Measurements from ENCODE around the gene CCDC134. TPM values are rescaled to one million over a fixed set of nuclear protein-coding genes. Genes with fewer than 3 reads are reported as not detected.
A peak's percentile ranks its signal among the peaks of the same experiment; 100 is the strongest.
"Not testable (repeated sequence)": the region's sequence is repeated elsewhere in the genome, so short reads cannot be mapped to it uniquely, and the experiment has no call there.

The CCDC134 gene
- total RNA-seq, 1 donor from 2014 or later: 19.7 TPM

- H3K27me3 Mint-ChIP-seq: no peaks in the 10 kb centered on the region
Observed at GRCh38 chr22:41847300-41847699, 46.8 kb downstream of the CCDC134 start.

GRCh38 chr22:41848468-41848867 is 48.0 kb downstream of the CCDC134 start:
- H3K36me3 Mint-ChIP-seq (ENCODE audit: low read depth): peaks cover 43% of the 10 kb centered on the region
- H3K9me3 Mint-ChIP-seq: no peaks in the 10 kb centered on the region
- no peak for DNase-seq
- peaks cover 55% of the 10 kb centered on the region for H3K4me1 Mint-ChIP-seq
- H3K4me3 Mint-ChIP-seq: no peak overlapping the region
- H3K27me3 Mint-ChIP-seq: no peaks in the 10 kb centered on the region
- intact Hi-C loops (cut with micrococcal nuclease): no loop called here
- peak overlapping the region; percentile 34 for H3K27ac Mint-ChIP-seq

More at GRCh38 chr22:41847300-41847699, 46.8 kb downstream of the CCDC134 start:
- Mint-ChIP-seq H3K4me1 (peaks cover 54% of the 10 kb centered on the region), H3K36me3 (ENCODE audit: low read depth) (peaks cover 41% of the 10 kb centered on the region), H3K4me3 (no peak overlapping the region), H3K9me3 (no peaks in the 10 kb centered on the region), H3K27ac (peak overlapping the region; percentile 23)
- intact Hi-C loops (cut with micrococcal nuclease): no loop called here
- no peak for DNase-seq

DNA sequence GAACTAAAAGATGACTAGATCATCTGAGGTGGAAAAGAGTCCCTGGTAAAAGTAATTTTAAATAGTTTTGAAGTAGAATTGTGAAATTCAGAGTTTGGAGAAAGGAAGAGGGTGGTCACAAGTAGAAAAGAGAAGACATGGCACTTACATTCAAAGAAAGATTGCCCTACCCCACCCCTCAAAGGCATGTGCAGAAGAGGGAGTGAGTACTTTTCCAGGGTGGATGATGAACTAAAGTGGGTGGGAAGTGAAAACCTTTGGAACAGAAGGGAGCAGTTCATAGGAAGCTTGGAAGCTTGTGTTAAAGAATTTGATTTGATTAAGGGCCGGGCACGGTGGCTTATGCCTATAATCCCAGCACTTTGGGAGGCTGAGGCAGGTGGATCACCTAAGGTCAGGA is 56.0 kb downstream of the CCDC134 start:
- H3K4me3 Mint-ChIP-seq: peak overlapping the region; percentile 46
- peak overlapping the region; percentile 96 for H3K27ac Mint-ChIP-seq
- no peak for DNase-seq
- intact Hi-C loops (cut with micrococcal nuclease): loop anchor here (5.0 kb wide), 2 partner anchors 109 to 159 kb away; partner anchors contain the start of gene MEI1
- peaks cover 63% of the 10 kb centered on the region for H3K4me1 Mint-ChIP-seq
- no peaks in the 10 kb centered on the region for H3K9me3 Mint-ChIP-seq
- H3K27me3 Mint-ChIP-seq: no peaks in the 10 kb centered on the region
- H3K36me3 Mint-ChIP-seq (ENCODE audit: low read depth): peaks cover 27% of the 10 kb centered on the region

DNA sequence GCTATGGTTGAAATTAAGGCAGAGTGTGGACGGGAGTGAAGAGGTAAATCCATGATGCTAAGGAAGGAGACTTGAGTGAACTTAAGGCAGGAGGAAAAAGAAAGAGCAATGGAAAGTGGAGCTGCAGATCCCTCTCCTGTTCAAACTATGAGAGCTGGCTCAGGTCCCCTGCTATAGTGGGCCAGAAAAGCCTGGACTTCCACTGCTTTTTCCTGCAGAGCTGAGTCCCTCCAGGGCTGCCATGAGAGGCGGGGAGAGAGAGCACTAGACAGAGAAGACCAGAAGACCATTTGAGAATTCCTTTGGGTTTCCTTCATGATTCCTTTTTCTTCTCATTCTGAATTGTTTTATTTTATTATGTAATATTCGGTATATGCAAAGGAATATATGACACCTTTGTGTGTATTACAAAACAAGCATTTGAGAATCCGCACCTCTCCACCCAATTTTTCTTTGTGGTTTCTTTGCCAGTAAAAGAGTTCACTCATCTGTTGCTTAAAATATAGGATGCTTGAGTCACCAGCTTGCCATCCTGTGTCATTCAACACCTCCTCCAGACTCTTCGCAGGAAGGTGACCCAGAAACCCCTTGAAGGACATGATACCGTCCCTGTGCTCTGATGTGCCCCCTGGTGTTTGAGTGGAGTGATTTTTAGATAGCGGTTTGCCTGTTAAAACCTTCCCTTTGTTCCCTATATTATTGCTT is 56.8 kb downstream of the CCDC134 start:
- Mint-ChIP-seq H3K4me1 (peaks cover 64% of the 10 kb centered on the region), H3K9me3 (no peaks in the 10 kb centered on the region), H3K4me3 (peak overlapping the region; percentile 60), H3K27me3 (no peaks in the 10 kb centered on the region), H3K36me3 (ENCODE audit: low read depth) (peaks cover 23% of the 10 kb centered on the region), H3K27ac (peak overlapping the region; percentile 96)
- peak; percentile 91 for DNase-seq
- intact Hi-C loops (cut with micrococcal nuclease): loop anchor here (1.0 to 5.0 kb wide), 5 partner anchors 14 to 160 kb away; partner anchors contain the start of gene MEI1

DNA sequence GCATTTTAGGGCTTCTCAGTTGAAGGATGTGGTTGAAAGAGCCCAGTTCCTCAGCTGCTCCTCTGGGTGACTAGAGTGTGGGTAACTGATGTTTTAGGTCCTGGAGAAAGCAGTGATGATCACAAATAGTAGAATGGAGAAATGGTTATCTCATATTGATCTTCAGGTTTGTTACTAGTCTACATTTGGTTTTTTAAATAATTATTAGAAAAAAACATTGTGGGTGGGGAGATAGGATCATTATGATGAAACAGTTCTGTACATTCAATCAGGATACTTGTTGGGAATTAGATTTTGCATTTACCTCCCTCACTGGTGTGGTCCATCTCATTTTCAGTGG is 57.4 kb downstream of the CCDC134 start:
- peak overlapping the region; percentile 96 for H3K27ac Mint-ChIP-seq
- no peaks in the 10 kb centered on the region for H3K27me3 Mint-ChIP-seq
- DNase-seq: no peak
- peaks cover 21% of the 10 kb centered on the region for H3K36me3 Mint-ChIP-seq (ENCODE audit: low read depth)
- peak overlapping the region; percentile 60 for H3K4me3 Mint-ChIP-seq
- H3K4me1 Mint-ChIP-seq: peaks cover 65% of the 10 kb centered on the region
- no peaks in the 10 kb centered on the region for H3K9me3 Mint-ChIP-seq
- intact Hi-C loops (cut with micrococcal nuclease): loop anchor here (1.0 to 5.0 kb wide), 7 partner anchors 15 to 161 kb away; partner anchors contain the start of gene MEI1

GRCh38 chr22:41862160-41862529 is 61.7 kb downstream of the CCDC134 start:
- intact Hi-C loops (cut with micrococcal nuclease): loop anchor here (1.0 to 2.0 kb wide), 3 partner anchors 11 to 61 kb away; partner anchors contain the start of gene CCDC134
- H3K27me3 Mint-ChIP-seq: no peaks in the 10 kb centered on the region
- DNase-seq: peak; percentile 80
- H3K36me3 Mint-ChIP-seq (ENCODE audit: low read depth): peaks cover 37% of the 10 kb centered on the region
- H3K4me1 Mint-ChIP-seq: peaks cover 67% of the 10 kb centered on the region
- no peaks in the 10 kb centered on the region for H3K9me3 Mint-ChIP-seq
- H3K27ac Mint-ChIP-seq: peak overlapping the region; percentile 100
- H3K4me3 Mint-ChIP-seq: peak overlapping the region; percentile 85

DNA sequence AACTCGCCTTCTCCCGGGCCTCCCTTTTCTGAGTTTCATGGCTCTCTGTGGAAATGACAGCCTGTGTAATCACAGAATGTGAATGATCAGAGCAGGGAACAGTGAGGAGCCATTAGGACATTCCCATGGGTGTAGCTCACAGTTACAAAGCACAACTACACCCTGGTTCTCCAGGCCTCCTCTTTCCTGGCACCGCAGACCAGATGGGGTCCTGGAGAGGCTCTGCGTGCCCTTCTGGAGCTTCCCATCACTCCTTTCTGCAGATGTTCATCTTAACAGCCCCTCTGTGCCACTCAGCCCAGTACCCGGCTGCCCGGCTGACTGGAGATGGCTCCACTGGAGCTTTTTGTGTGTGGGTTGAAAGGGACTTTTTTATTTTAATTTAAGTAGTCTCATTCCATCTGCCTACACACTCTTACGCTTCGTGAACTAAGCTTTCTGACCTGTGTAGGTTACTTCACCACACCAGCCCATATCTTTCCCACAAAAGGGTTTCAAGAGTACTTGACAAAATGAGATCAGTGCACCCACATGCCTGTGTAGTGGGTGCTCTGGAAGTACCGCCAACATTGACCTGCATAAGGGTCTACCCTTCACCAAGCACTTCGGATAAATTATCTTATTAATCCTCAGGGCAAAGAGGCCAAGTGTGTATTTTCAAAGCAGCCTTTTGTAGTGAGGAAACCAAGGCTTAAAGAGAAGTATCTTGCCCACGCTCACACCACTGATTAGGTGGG is 62.2 kb downstream of the CCDC134 start:
- intact Hi-C loops (cut with micrococcal nuclease): loop anchor here (1.0 to 2.0 kb wide), 3 partner anchors 11 to 62 kb away; partner anchors contain the start of gene CCDC134
- Mint-ChIP-seq H3K4me3 (peak overlapping the region; percentile 85), H3K36me3 (ENCODE audit: low read depth) (peaks cover 39% of the 10 kb centered on the region), H3K27ac (peak overlapping the region; percentile 100), H3K27me3 (no peaks in the 10 kb centered on the region), H3K9me3 (no peaks in the 10 kb centered on the region), H3K4me1 (peaks cover 64% of the 10 kb centered on the region)
- peak; percentile 72 for DNase-seq

- H3K4me1 Mint-ChIP-seq: peaks cover 56% of the 10 kb centered on the region
- H3K27ac Mint-ChIP-seq: peak overlapping the region; percentile 100
- H3K9me3 Mint-ChIP-seq: no peaks in the 10 kb centered on the region
- intact Hi-C loops (cut with micrococcal nuclease): loop anchor here (2.0 kb wide), 1 partner anchor 63 kb away; the partner anchor contains the start of gene CCDC134
- no peaks in the 10 kb centered on the region for H3K27me3 Mint-ChIP-seq
- H3K4me3 Mint-ChIP-seq: peak overlapping the region; percentile 85
- DNase-seq: no peak
- H3K36me3 Mint-ChIP-seq (ENCODE audit: low read depth): peaks cover 43% of the 10 kb centered on the region
Observed at GRCh38 chr22:41863472-41863871, 63.0 kb downstream of the CCDC134 start.

DNA sequence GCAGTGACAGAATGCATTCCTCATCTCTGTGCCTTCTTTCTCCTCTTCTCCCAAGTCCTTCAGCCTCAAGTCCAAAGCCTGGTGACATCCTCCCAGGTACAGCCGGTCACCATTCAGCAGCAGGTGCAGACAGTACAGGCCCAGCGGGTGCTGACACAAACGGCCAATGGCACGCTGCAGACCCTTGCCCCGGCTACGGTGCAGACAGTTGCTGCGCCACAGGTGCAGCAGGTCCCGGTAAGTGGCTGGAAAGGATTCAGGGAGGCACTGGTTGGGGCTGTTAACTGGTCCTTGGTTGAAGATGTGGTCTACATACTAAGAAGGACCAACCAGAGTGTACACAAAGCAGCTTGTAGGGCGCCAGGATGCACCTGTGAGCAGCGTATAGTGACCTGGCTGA is 68.1 kb downstream of the CCDC134 start:
- Mint-ChIP-seq H3K36me3 (ENCODE audit: low read depth) (peaks cover 66% of the 10 kb centered on the region), H3K9me3 (no peaks in the 10 kb centered on the region), H3K27ac (peak overlapping the region; percentile 59), H3K4me3 (no peak overlapping the region), H3K27me3 (no peaks in the 10 kb centered on the region), H3K4me1 (peaks cover 33% of the 10 kb centered on the region)
- intact Hi-C loops (cut with micrococcal nuclease): no loop called here
- no peak for DNase-seq

GRCh38 chr22:41870081-41870480 is 69.6 kb downstream of the CCDC134 start:
- peaks cover 34% of the 10 kb centered on the region for H3K4me1 Mint-ChIP-seq
- H3K27me3 Mint-ChIP-seq, DNase-seq, H3K4me3 Mint-ChIP-seq, H3K9me3 Mint-ChIP-seq, H3K27ac Mint-ChIP-seq: not testable (repeated sequence)
- peaks cover 74% of the 10 kb centered on the region for H3K36me3 Mint-ChIP-seq (ENCODE audit: low read depth)
- intact Hi-C loops (cut with micrococcal nuclease): loop anchor here (5.0 kb wide), 1 partner anchor 38 kb away; the partner anchor contains the start of gene SREBF2

GRCh38 chr22:41870786-41871185 is 70.3 kb downstream of the CCDC134 start:
- peaks cover 76% of the 10 kb centered on the region for H3K36me3 Mint-ChIP-seq (ENCODE audit: low read depth)
- H3K27me3 Mint-ChIP-seq: no peaks in the 10 kb centered on the region
- H3K4me3 Mint-ChIP-seq: no peak overlapping the region
- peaks cover 30% of the 10 kb centered on the region for H3K4me1 Mint-ChIP-seq
- intact Hi-C loops (cut with micrococcal nuclease): loop anchor here (5.0 kb wide), 1 partner anchor 38 kb away; the partner anchor contains the start of gene SREBF2
- no peak for DNase-seq
- H3K27ac Mint-ChIP-seq: peak overlapping the region; percentile 41
- H3K9me3 Mint-ChIP-seq: no peaks in the 10 kb centered on the region

DNA sequence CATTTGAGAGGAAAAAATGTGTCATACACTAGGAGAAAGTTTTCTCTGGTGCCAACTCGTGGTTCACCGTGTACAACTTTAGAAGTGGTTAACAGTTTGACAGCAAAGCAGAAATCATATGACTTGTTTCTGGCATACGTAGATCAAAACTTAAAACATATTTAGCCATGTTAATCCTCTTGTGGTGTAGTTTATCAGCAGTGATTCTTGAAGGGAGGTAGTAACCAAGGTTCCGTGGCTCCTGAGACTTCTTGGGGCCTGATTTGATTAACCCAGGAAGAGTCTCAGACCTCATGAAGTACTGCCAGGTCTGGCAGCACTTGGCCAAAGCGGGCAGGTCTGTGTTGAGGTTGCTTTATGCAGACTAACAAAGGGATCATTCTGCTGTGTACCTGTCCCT is 72.9 kb downstream of the CCDC134 start:
- peak; percentile 71 for DNase-seq
- Mint-ChIP-seq H3K27me3 (no peaks in the 10 kb centered on the region), H3K36me3 (ENCODE audit: low read depth) (peaks cover 80% of the 10 kb centered on the region), H3K9me3 (no peaks in the 10 kb centered on the region), H3K4me3 (peak overlapping the region; percentile 75), H3K4me1 (peaks cover 42% of the 10 kb centered on the region), H3K27ac (peak overlapping the region; percentile 96)
- intact Hi-C loops (cut with micrococcal nuclease): loop anchor here (1.0 to 5.0 kb wide), 5 partner anchors 11 to 67 kb away; partner anchors contain the start of gene SREBF2

- no peak for DNase-seq
- peaks cover 81% of the 10 kb centered on the region for H3K36me3 Mint-ChIP-seq (ENCODE audit: low read depth)
- intact Hi-C loops (cut with micrococcal nuclease): loop anchor here (5.0 kb wide), 1 partner anchor 42 kb away; the partner anchor contains the start of gene SREBF2
- peak overlapping the region; percentile 96 for H3K27ac Mint-ChIP-seq
- no peaks in the 10 kb centered on the region for H3K27me3 Mint-ChIP-seq
- peak overlapping the region; percentile 2 for H3K4me3 Mint-ChIP-seq
- H3K4me1 Mint-ChIP-seq: peaks cover 43% of the 10 kb centered on the region
- no peaks in the 10 kb centered on the region for H3K9me3 Mint-ChIP-seq
Observed at GRCh38 chr22:41874090-41874489, 73.6 kb downstream of the CCDC134 start.

Data from activated CD4-positive, alpha-beta T cell treated with anti-CD3 and anti-CD28 coated beads, Interleukin-2, amount 10 ng/mL, durations not matched to agents 24 days and 14 days (primary cell).